Neural progenitor cell (in vitro differentiated cells): Measurements from ENCODE around the gene KCTD3. TPM values are rescaled to one million over a fixed set of nuclear protein-coding genes. Genes with fewer than 3 reads are reported as not detected.

Experiments
- DNase-seq: peaks from one replicate; pipeline ENCODE4 v3.0.0-alpha.2; 2016; ENCODE audit warnings: low spot score
- H2AFZ ChIP-seq: fragments of 200-600 bp; sonication (generic); replicated peaks from 2 replicates; pipeline ENCODE4 v1.6.1; 2016; ENCODE audit warnings: antibody characterized with exemption
- H3F3A ChIP-seq: fragments of 200-600 bp; sonication (generic); 2 replicates; pipeline ENCODE4 v1.6.1; 2016; ENCODE audit warnings: antibody characterized with exemption, low read depth
- H3K27ac ChIP-seq: fragments of 200-600 bp; sonication (generic); 2 replicates; pipeline ENCODE4 v1.5.1; 2016; ENCODE audit warnings: mild to moderate bottlenecking
- H3K27me3 ChIP-seq: fragments of 200-600 bp; sonication (generic); 2 replicates; pipeline ENCODE4 v1.6.1; 2016; ENCODE audit warnings: mild to moderate bottlenecking, moderate library complexity
- H3K36me3 ChIP-seq: fragments of 200-600 bp; sonication (generic); 2 replicates; pipeline ENCODE4 v1.5.1; 2016
- H3K4me1 ChIP-seq: fragments of 200-600 bp; sonication (generic); 2 replicates; pipeline ENCODE4 v1.6.1; 2016; ENCODE audit warnings: mixed run types
- H3K4me2 ChIP-seq: fragments of 200-600 bp; sonication (generic); 2 replicates; pipeline ENCODE4 v1.6.1; 2016
- H3K4me3 ChIP-seq: fragments of 200-600 bp; sonication (generic); 2 replicates; pipeline ENCODE4 v1.5.1; 2016
- H3K79me2 ChIP-seq: fragments of 200-600 bp; sonication (generic); 2 replicates; pipeline ENCODE4 v1.6.1; 2016; ENCODE audit warnings: low read depth
- H3K9ac ChIP-seq: fragments of 200-600 bp; sonication (generic); 2 replicates; pipeline ENCODE4 v1.6.1; 2016
- H3K9me3 ChIP-seq: fragments of 200-600 bp; sonication (generic); 2 replicates; pipeline ENCODE4 v1.5.1; 2016; ENCODE audit warnings: low read depth
- H4K20me1 ChIP-seq: fragments of 200-600 bp; sonication (generic); 2 replicates; pipeline ENCODE4 v1.6.1; 2016; ENCODE audit warnings: low read depth
- H3K27ac Mint-ChIP-seq: 3 replicates; pipeline ENCODE4 v1.8.0; 2021; ENCODE audit warnings: mixed read lengths
- H3K27me3 Mint-ChIP-seq: 2 replicates; pipeline ENCODE4 v1.8.0; 2022; ENCODE audit warnings: low read depth, mild to moderate bottlenecking, inconsistent platforms, moderate library complexity, mixed read lengths; ENCODE audit not compliant: insufficient read depth
- H3K36me3 Mint-ChIP-seq: 3 replicates; pipeline ENCODE4 v1.8.0; 2021; ENCODE audit warnings: mixed read lengths
- H3K4me1 Mint-ChIP-seq: 3 replicates; pipeline ENCODE4 v1.8.0; 2021; ENCODE audit warnings: mixed read lengths
- H3K4me3 Mint-ChIP-seq: 3 replicates; pipeline ENCODE4 v1.8.0; 2021; ENCODE audit warnings: mild to moderate bottlenecking, moderate library complexity, mixed read lengths
- H3K9me3 Mint-ChIP-seq: 3 replicates; pipeline ENCODE4 v1.8.0; 2020; ENCODE audit warnings: mixed read lengths
- EZH2 ChIP-seq: fragments of 200-600 bp; sonication (generic); IDR thresholded peaks from 2 replicates; pipeline ENCODE4 v1.6.1; 2017; ENCODE audit warnings: antibody characterized with exemption, mild to moderate bottlenecking, moderate library complexity
- EZH2phosphoT487 ChIP-seq: fragments of 200-600 bp; sonication (generic); IDR thresholded peaks from 2 replicates; pipeline ENCODE4 v1.6.1; 2017; ENCODE audit warnings: antibody characterized with exemption
- total RNA-seq: library from RNA; depleted of rRNA; stranded (reverse); fragments of >200 nt; gene quantifications from 2 replicates; pipeline ENCODE4 v1.2.3, GENCODE V29; 2015; ENCODE audit warnings: low replicate concordance
- TF ChIP-seq, protein P1 (sequence below): fragments of 200-600 bp; sonication (generic); IDR thresholded peaks from 2 replicates; pipeline ENCODE4 v1.5.1; 2017; ENCODE audit warnings: antibody characterized with exemption, mild to moderate bottlenecking

The KCTD3 gene
- total RNA-seq, 1 donor from 2014 or later, result 70.1 TPM

DNA sequence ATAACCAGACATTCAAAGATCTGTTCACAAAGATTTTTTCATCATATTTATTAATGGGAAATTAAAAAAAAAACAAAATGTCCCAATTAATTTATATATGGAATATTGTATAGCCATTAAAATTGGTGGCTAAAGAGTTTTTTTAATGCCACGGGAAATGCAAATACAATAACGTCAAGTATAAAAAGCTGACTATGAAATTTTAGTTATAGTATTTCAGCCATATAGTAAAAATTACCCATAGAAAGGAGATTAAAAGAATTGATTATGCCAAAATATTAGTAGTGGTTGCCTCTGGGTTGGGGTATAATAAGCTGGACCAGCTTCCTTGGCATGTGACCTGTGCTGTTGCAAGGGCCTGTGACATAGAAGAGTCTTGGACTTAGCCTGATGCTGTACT is 78.8 kb downstream of the KCTD3 start:
- no peak for DNase-seq
- no peaks in the 10 kb centered on the region for H3K27me3 ChIP-seq
- no peak overlapping the region for H3K27ac ChIP-seq
- H4K20me1 ChIP-seq, result no peaks in the 10 kb centered on the region
- no peak overlapping the region for H3K27ac Mint-ChIP-seq
- H3K9me3 ChIP-seq, result no peaks in the 10 kb centered on the region
- no peak overlapping the region for H2AFZ ChIP-seq
- no peak overlapping the region for H3K4me2 ChIP-seq
- H3K36me3 Mint-ChIP-seq, result no peaks in the 10 kb centered on the region
- no peaks in the 10 kb centered on the region for H3K36me3 ChIP-seq
- no peak overlapping the region for H3K4me3 ChIP-seq
- no peaks in the 10 kb centered on the region for H3K4me1 ChIP-seq
- no peaks in the 10 kb centered on the region for H3F3A ChIP-seq
- TF ChIP-seq, protein P1, sequence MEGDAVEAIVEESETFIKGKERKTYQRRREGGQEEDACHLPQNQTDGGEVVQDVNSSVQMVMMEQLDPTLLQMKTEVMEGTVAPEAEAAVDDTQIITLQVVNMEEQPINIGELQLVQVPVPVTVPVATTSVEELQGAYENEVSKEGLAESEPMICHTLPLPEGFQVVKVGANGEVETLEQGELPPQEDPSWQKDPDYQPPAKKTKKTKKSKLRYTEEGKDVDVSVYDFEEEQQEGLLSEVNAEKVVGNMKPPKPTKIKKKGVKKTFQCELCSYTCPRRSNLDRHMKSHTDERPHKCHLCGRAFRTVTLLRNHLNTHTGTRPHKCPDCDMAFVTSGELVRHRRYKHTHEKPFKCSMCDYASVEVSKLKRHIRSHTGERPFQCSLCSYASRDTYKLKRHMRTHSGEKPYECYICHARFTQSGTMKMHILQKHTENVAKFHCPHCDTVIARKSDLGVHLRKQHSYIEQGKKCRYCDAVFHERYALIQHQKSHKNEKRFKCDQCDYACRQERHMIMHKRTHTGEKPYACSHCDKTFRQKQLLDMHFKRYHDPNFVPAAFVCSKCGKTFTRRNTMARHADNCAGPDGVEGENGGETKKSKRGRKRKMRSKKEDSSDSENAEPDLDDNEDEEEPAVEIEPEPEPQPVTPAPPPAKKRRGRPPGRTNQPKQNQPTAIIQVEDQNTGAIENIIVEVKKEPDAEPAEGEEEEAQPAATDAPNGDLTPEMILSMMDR, result no peak
- TF ChIP-seq EZH2phosphoT487, result no peak
- no peak for TF ChIP-seq EZH2
- peaks cover 2% of the 10 kb centered on the region for H3K27me3 Mint-ChIP-seq
- H3K9ac ChIP-seq, result no peak overlapping the region
- H3K4me1 Mint-ChIP-seq, result no peaks in the 10 kb centered on the region
- H3K9me3 Mint-ChIP-seq, result no peaks in the 10 kb centered on the region
- H3K79me2 ChIP-seq, result no peaks in the 10 kb centered on the region
- no peak overlapping the region for H3K4me3 Mint-ChIP-seq

DNA sequence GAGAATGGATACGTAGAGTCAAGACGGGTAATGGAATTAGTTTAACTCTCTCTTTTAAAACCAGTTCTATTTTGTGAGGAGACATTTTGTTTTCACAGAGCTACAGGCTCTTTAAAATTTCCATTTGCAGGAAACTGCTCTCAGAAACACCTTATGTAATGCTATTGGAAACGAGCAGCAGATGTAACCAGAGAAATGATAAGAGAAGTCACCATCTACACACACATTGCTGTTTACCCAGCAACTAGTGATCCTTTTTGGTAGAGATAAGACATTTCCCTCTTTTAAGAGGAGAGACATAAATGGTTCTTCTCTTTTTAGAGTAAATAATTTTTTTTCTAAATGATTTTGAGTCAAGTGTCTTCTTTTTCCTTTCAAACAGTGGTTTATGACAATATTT is 80.6 kb downstream of the KCTD3 start:
- no peak overlapping the region for H3K9ac ChIP-seq

DNA sequence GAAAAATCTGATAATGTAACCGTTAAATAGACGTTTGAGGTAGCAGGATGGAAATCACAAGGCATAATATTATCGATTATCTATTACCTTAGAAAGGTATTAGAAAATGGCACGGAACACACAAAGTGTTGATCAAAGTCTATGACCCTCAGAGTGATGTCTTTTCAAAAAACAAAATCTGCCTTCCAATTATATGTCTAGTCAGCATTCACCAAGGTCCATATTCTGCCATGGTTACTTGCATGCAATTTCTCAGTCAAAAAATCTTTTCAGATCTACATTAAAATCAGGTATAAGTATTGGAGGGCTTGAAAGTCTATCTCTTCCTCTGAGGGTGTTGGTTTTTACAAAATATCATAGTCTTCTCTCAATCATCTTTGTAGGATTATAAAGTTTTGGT is 81.9 kb downstream of the KCTD3 start:
- Histone ChIP-seq H4K20me1 (no peaks in the 10 kb centered on the region), H3K9ac (no peak overlapping the region), H3K79me2 (no peaks in the 10 kb centered on the region), H3K4me1 (peaks cover 7% of the 10 kb centered on the region), H2AFZ (no peak overlapping the region), H3F3A (no peaks in the 10 kb centered on the region), H3K27me3 (no peaks in the 10 kb centered on the region), H3K4me3 (no peak overlapping the region), H3K36me3 (no peaks in the 10 kb centered on the region), H3K4me2 (no peak overlapping the region), H3K27ac (no peak overlapping the region), H3K9me3 (no peaks in the 10 kb centered on the region)
- no peak for DNase-seq
- no peak overlapping the region for H3K27ac Mint-ChIP-seq
- no peaks in the 10 kb centered on the region for H3K4me1 Mint-ChIP-seq
- no peak overlapping the region for H3K4me3 Mint-ChIP-seq
- H3K36me3 Mint-ChIP-seq, result no peaks in the 10 kb centered on the region
- peaks cover 2% of the 10 kb centered on the region for H3K27me3 Mint-ChIP-seq
- no peaks in the 10 kb centered on the region for H3K9me3 Mint-ChIP-seq
- TF ChIP-seq EZH2 (no peak), EZH2phosphoT487 (no peak)
- TF ChIP-seq, protein P1, result no peak

More for the DNA sequence above, 80.6 kb downstream of the KCTD3 start:
- Mint-ChIP-seq H3K27me3 (peaks cover 2% of the 10 kb centered on the region), H3K4me3 (no peak overlapping the region), H3K27ac (no peak overlapping the region), H3K4me1 (no peaks in the 10 kb centered on the region), H3K9me3 (no peaks in the 10 kb centered on the region), H3K36me3 (no peaks in the 10 kb centered on the region)
- Histone ChIP-seq H3K4me3 (no peak overlapping the region), H3F3A (no peaks in the 10 kb centered on the region), H4K20me1 (no peaks in the 10 kb centered on the region), H2AFZ (no peak overlapping the region), H3K4me2 (no peak overlapping the region), H3K79me2 (no peaks in the 10 kb centered on the region), H3K9me3 (no peaks in the 10 kb centered on the region), H3K27ac (no peak overlapping the region), H3K27me3 (no peaks in the 10 kb centered on the region), H3K4me1 (peaks cover 7% of the 10 kb centered on the region), H3K36me3 (no peaks in the 10 kb centered on the region)
- TF ChIP-seq, protein P1, result no peak
- no peak for TF ChIP-seq EZH2
- no peak for TF ChIP-seq EZH2phosphoT487
- no peak for DNase-seq
